ENCODE measurements around the gene TBC1D9B. TPM values are rescaled to one million over a fixed set of nuclear protein-coding genes. Genes with fewer than 3 reads are reported as not detected.

TBC1D9B gene
- total RNA-seq, 1 donor from 2014 or later: 71.0 TPM

GRCh38 chr5:179908528-179908927, 831 bp upstream of the TBC1D9B start:
- DNase-seq (ENCODE audit: low spot score): no peak

DNA sequence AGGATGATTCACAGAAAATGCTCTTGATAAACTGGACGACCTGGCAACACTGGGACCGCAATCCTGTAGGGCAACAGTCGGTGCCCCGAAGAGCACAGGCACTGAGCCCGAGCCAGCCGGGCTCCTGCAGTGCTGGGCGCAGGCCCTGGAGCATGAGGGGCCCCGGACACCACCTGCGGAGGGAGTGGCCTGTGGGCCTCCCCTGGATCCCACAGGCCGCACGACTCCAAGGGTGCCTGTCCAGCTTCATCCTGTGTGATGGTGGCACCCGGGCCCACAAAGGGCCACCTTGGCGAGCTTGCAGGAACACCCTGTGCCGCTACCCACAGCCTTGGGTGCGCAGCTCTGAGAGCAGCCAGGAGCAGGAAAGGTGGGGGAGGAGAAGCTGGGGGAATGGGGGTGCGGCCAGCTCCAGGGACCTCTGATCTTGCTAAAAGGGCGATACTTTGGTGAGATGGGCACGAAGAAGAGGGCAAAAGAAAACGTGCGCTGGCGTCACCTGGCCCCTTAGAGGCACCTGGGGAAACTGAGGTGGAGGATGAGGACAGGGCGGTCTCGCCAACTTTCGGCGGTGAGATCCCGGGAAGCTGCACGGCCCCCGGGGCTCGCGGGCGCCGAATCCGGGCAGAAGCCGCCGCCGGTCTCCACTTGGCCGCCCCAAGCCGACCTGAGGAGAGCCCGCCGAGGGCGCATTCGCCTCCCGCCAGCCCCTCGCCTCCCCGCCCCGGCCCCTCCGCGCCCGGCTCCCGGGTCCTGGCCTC, 722 bp downstream of the TBC1D9B start:
- peak; percentile 17 for DNase-seq (ENCODE audit: low spot score)

DNA sequence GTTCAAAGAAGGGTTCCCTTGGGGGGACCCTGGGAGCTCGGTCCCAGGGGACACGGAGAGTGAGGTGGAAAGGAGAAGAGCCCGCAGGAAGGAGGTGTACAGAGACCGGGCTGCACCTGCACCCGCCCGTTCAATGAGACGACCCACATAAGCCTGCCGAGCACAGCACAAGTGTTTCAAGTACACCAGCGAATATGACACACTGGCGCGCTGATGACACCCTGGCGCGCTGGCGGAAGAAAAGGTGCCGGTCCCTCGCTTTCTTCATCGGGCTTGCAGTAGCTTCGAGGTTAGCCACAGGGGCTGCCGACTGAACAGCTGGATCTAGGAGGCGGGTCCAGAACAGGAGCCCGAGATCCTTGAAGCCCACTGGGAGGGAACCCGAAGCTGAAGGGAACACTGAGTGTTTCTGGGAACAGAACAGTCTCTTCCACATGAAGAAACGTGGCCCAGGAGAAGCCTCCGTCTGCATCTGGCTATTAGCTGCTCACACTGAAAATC, 1.4 kb downstream of the TBC1D9B start:
- no peak for DNase-seq (ENCODE audit: low spot score)

DNA sequence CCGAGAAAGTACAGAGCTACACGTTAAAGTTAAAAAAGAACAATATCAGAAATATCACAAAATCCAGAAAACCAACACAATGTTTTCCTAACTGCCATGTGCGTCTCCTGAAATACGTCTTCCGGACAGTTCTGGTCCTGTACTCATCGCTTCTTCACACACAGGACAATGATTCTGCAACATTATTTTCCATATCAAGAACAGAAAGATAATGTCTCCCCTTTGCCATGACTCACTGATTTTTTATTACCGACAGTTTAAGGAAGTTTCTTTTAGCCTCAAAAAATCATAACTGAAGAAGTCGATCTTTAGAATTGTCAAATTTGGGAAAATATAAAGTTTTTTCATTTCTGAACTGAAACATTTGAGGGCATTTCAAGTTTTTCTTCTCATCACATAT, 2.5 kb downstream of the TBC1D9B start:
- no peak for DNase-seq (ENCODE audit: low spot score)

DNA sequence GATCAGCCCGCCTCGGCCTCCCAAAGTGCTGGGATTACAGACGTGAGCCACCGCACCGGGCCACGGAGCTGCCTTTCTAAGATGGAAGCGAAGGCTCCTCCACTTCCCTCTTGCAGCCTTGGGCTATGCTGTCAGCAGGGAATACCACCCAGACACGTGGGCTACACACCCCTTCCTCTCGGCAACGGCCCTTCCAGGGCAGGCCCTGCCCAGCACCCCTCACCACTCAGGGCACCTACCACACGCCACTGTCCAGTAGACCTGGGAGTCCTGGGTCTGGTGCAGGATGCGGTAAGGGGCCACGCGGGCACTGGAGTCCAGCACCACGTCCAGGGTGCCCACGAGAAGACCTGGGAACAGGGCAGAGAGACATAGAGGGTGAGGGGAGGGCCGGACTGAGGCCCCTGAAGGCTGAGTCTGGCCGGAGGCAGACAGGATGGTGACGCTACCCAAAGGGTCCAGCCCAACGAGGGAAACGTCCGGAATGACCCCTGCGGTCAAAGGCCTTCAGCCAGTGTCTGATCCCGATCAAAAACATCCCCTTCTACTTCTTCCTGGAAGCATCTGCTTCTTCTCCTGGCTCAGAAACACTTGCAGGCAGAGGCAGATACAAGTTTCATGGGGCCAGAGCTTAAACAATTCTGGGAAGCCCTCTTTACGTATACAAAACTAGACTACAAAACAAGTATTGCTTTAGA, 3.1 kb downstream of the TBC1D9B start:
- DNase-seq (ENCODE audit: low spot score): no peak

- DNase-seq (ENCODE audit: low spot score): no peak
These were observed 4.9 kb downstream of the TBC1D9B start for GRCh38 chr5:179902763-179903158.

GRCh38 chr5:179901915-179902762, 5.6 kb downstream of the TBC1D9B start:
- DNase-seq (ENCODE audit: low spot score): no peak

DNA sequence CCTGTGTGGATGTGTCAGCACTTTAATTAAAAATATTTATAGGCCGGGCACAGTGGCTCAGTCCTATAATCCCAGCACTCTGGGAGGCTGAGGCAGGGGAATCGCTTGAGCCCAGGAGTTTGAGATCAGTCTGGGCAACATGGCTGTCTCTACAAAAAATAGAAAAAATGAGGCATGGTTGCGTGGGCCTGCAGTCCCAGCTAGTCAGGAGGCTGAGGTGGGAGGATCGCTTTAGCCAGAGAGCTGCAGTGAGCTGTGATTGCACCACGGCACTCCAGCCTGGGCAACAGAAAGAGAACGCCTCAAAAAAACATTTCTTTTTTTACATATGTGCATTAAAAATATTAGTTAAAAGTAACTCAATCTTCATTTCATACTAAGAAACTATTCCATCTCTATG, 6.2 kb downstream of the TBC1D9B start:
- no peak for DNase-seq (ENCODE audit: low spot score)

DNA sequence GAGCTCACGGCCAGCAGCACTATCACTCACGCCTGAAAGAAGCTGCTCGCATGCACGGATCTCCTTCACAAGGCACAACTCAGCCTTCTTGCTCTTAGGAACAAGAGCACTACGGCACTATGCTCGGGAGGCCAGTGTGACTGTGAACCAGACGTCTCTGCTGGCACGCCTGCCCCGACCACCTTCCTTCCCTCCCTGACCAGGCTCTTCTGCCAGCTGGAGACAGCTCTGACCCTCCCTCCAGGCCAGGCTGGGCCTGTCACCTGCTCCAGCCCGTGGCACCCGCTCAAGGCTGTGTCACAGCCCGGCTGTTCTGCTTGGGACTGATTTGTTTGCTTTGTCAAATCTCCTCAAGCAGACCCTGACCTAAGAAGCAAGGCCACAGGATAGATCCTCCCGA, 7.0 kb downstream of the TBC1D9B start:
- no peak for DNase-seq (ENCODE audit: low spot score)

DNA sequence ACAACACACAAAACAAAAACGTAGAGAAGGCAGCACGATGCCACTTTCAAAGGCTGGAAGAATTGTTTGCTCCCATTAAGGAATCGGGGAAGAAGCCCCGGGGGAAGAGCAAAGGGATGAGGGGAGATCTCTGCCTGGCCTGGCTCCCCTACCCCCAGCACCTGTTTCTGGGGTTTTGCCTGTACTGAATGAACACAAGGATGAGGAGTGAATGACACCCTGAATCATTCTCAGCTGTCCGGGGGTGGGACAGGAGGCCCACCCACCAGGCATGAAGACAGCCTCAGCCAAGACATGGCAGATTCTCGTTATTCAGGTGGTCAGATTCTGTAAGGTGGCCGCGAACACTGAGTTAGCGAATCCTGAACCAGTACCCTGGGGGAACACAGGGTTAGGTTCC, 7.5 kb downstream of the TBC1D9B start:
- no peak for DNase-seq (ENCODE audit: low spot score)

- no peak for DNase-seq (ENCODE audit: low spot score)
These were observed 11.8 kb downstream of the TBC1D9B start for GRCh38 chr5:179895861-179896260.

DNA sequence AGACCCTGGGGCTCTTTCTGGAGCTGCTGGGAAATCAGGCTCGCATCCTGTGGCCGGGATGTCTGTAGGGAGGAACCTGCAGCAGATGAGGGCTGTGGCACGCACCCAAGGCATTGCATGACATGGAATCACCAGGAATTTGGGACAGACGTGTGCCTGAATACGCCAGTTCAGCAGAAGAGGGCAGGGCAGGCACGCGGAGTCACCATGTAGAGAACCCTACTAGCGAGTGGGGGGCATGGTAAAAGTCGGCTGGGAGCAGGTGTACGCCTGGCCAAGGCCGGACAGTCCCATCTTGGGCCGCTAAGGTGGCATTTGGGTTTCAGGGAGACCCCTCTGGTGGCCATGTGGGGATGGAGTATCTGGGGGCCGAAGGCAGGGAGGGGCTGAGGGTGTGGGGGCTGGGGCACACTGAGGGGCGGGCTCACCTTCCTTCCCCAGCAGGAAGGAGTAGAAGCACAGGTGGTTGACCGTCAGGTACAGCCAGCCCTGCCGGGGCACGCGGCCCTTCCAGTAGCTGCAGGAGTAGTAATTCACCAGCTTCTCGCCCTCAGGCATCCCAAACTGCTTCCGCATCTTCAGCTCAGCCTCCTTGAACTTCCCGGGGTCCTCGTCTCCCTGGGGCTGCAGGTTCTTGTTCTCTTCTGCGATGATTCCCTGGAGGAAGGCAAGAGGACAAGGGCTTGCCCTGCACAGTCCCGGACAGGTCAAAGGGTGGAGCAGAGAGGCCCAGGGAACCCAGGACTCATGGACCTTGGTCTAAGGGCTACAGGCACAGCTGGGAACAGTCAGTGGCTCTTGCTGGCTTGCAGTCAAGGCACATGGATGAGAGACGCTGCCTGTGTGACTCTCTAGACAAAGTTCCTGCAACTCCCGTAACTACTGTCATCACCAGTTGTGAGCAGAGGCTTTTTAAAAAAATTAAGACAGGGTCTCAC, 13.5 kb downstream of the TBC1D9B start:
- DNase-seq (ENCODE audit: low spot score): no peak

- DNase-seq (ENCODE audit: low spot score): no peak
These were observed 14.4 kb downstream of the TBC1D9B start for GRCh38 chr5:179893076-179893957.

- DNase-seq (ENCODE audit: low spot score): no peak
These were observed 15.4 kb downstream of the TBC1D9B start for GRCh38 chr5:179892255-179892654.

- no peak for DNase-seq (ENCODE audit: low spot score)
These were observed 16.7 kb downstream of the TBC1D9B start for GRCh38 chr5:179890751-179891682.

- DNase-seq (ENCODE audit: low spot score): no peak
These were observed 17.8 kb downstream of the TBC1D9B start for GRCh38 chr5:179889885-179890284.

DNA sequence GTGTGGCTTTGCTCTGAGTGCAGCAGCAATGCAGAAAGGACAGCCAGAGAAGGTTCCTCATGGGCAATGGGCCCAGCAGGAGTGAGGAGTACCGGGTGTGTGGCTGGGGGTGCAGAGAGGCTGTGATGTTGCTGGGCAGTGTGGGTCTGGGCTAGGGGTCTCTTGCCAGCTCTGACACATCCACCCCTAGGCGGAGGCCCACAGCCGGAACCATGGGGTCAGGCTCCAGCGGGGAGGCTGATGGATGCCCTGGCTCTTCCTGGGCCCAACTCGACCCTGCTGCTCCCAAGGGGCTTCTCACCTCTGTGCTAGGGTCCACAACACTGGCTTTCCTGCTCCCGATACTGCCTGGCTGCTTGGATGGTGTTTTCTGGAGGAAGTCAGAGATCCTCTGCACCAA, 19.9 kb downstream of the TBC1D9B start:
- DNase-seq (ENCODE audit: low spot score): no peak

- DNase-seq (ENCODE audit: low spot score): no peak
These were observed 20.6 kb downstream of the TBC1D9B start for GRCh38 chr5:179887095-179887494.

All from umbilical cord (tissue), 2 donors.